C4-2B (cell line): ENCODE results near the gene XCL2.
"Not testable (repeated sequence)": the region's sequence is repeated elsewhere in the genome, so short reads cannot be mapped to it uniquely, and the experiment has no call there.

Experiments used
- H3K27ac ChIP-seq: fragments of 450-650 bp; 2 replicates; pipeline ENCODE4 v1.5.1; 2017
- ZFX ChIP-seq: fragments of 450-650 bp; IDR thresholded peaks from 2 replicates; pipeline ENCODE4 v1.6.1; 2017
- TF ChIP-seq, protein P1 (sequence below): fragments of 450-650 bp; conservative IDR thresholded peaks from 2 replicates; pipeline ENCODE4 v1.5.1; 2017; ENCODE audit warnings: mild to moderate bottlenecking

XCL2 gene

GRCh38 chr1:168543840-168544498 is at the start of gene XCL2:
TSS of gene XCL2 (minus strand) at chr1:168543997. CDS start at chr1:168543964, 33 bp downstream.
- H3K27ac ChIP-seq, result not testable (repeated sequence)

DNA sequence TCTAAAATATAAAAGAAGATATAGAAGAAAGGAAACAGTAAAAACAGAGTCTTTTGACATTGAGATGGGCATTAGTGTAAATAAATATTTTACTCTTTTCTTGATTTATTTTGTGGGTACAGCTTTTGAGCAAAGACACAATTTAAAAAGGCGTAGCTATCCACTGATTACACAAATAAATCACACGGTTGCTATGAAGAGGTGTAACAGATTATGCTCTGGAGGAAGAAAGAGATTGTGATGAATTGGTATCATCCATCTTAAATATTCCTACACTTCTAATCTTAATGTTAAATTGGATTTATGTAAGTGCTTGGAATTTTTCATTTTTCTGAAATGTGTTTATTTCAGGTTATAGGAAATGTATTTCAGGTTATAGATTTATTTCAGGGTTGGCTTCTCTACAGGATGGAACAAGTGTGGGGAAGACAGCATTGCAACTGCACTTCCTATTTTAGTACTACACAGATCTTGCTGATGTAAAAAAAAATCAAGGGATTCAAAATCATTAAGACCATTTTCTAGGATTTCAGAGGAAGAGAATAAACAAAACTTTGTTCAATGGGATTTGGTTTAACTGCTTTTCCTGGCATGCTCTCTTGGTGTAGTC is 47.9 kb upstream of the XCL2 start:
- no peak overlapping the region for H3K27ac ChIP-seq
- TF ChIP-seq, protein P1, sequence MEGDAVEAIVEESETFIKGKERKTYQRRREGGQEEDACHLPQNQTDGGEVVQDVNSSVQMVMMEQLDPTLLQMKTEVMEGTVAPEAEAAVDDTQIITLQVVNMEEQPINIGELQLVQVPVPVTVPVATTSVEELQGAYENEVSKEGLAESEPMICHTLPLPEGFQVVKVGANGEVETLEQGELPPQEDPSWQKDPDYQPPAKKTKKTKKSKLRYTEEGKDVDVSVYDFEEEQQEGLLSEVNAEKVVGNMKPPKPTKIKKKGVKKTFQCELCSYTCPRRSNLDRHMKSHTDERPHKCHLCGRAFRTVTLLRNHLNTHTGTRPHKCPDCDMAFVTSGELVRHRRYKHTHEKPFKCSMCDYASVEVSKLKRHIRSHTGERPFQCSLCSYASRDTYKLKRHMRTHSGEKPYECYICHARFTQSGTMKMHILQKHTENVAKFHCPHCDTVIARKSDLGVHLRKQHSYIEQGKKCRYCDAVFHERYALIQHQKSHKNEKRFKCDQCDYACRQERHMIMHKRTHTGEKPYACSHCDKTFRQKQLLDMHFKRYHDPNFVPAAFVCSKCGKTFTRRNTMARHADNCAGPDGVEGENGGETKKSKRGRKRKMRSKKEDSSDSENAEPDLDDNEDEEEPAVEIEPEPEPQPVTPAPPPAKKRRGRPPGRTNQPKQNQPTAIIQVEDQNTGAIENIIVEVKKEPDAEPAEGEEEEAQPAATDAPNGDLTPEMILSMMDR, result no peak
- no peak for TF ChIP-seq ZFX

DNA sequence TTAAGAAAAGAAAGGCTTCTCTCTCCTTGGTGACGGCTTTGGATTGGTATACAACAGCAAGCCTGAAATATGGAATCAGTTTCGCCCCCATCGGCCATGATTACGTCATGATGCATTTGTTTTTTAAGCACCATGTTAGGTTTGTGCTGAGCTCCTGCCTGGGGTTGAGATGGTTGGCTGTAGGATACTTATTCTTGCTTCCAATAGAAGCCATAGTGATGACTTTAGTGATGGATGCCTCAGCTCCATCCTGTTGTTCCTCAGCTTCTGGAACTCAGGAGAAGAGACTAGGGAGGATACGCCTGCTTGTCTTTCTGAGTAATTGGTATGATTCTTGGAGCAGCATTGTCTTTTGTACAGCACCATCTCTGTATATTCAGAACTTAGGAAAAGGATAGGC is 47.3 kb upstream of the XCL2 start:
- TF ChIP-seq, protein P1, result no peak
- TF ChIP-seq ZFX, result no peak
- H3K27ac ChIP-seq, result no peak overlapping the region

DNA sequence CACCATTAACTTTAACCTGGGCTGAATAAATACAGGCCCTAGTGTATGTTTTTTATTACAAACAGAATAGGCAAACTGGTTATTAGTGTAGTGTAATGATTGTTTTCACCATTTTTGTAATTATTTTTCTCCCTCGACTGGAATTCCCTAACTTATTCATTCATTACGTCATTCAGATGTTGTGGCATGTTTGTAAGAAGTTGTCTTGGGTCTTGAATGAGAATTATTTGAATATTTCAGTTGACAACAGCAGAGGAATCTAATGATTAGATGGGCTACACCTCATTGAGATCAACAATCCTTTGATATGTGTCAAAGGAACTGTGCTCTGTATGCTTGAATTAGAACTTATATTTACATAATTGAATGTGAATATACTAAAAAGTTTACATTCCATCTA is 45.4 kb upstream of the XCL2 start:
- no peak overlapping the region for H3K27ac ChIP-seq
- TF ChIP-seq ZFX, result no peak
- TF ChIP-seq, protein P1, result no peak

DNA sequence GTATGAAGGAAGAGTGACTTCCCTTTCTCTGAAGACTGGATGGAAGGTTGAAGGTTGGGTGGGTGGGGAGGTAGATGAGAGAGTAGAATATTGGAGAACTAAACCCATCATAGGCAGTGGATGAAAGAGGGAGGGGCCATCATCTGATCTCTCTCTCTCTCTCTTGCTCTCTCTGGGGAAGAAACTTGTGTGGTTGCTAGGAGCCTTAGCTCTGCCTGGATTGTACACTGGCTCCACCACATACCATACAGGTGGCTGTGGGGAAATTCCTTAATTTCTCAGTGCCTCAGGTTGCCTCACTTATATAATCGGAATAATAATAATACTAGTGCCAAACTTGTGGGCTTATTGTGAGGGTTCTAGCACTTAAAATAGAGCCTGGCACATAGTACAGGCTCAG is 42.1 kb upstream of the XCL2 start:
- H3K27ac ChIP-seq, result no peak overlapping the region
- TF ChIP-seq ZFX, result no peak
- TF ChIP-seq, protein P1, result no peak

GRCh38 chr1:168585191-168585590 is 41.4 kb upstream of the XCL2 start:
- H3K27ac ChIP-seq, result no peak overlapping the region

GRCh38 chr1:168583571-168583970 is 39.8 kb upstream of the XCL2 start:
- no peak overlapping the region for H3K27ac ChIP-seq
- TF ChIP-seq, protein P1, result no peak
- TF ChIP-seq ZFX, result no peak

More at GRCh38 chr1:168585191-168585590, 41.4 kb upstream of the XCL2 start:
- TF ChIP-seq, protein P1, result no peak
- TF ChIP-seq ZFX, result no peak
